HCT116 (cell line): ENCODE results near the gene NPB.

Source experiments
- JUND ChIP-seq: IDR thresholded peaks from 2 replicates; pipeline ENCODE4 v1.6.1; 2012
- POLR2A ChIP-seq: IDR thresholded peaks from 2 replicates; pipeline ENCODE4 v1.7.0; 2011; ENCODE audit warnings: borderline replicate concordance; ENCODE audit not compliant: insufficient read depth, insufficient read length; ENCODE audit errors: extremely low read depth
- POLR2AphosphoS5 ChIP-seq: IDR thresholded peaks from 2 replicates; pipeline ENCODE4 v1.6.1; 2011; ENCODE audit warnings: mild to moderate bottlenecking, low read depth, low read length, moderate library complexity
- SIN3A ChIP-seq: IDR thresholded peaks from 2 replicates; pipeline ENCODE4 v1.6.1; 2012; ENCODE audit warnings: low read depth
- SRF ChIP-seq: IDR thresholded peaks from 2 replicates; pipeline ENCODE4 v1.6.1; 2012; ENCODE audit warnings: low read depth
- TF ChIP-seq, protein P1 (sequence below), 3 experiments: fragments of 200-600 bp in 1 of 3; sonication (generic) in 1 of 3; IDR thresholded peaks in 2 of 3; conservative IDR thresholded peaks in 1 of 3; 2 replicates each; pipeline ENCODE4 v1.5.1; 2012 to 2017; ENCODE audit warnings: low read depth in 2 of 3, low read length in 2 of 3, antibody characterized with exemption in 1 of 3, borderline replicate concordance in 1 of 3, control low read depth in 1 of 3, mild to moderate bottlenecking in 1 of 3, mixed read lengths in 1 of 3, mixed run types in 1 of 3, moderate library complexity in 1 of 3; ENCODE audit not compliant: insufficient read depth in 1 of 3
- TF ChIP-seq, protein P2 (sequence below): IDR thresholded peaks from 2 replicates; pipeline ENCODE4 v1.6.1; 2012
- TF ChIP-seq, protein P3 (sequence below): IDR thresholded peaks from 2 replicates; pipeline ENCODE4 v1.6.1; 2011; ENCODE audit warnings: mild to moderate bottlenecking, low read length, moderate library complexity; ENCODE audit not compliant: insufficient replicate concordance; ENCODE audit errors: extremely low read depth
- TF ChIP-seq, protein P4 (sequence below): IDR thresholded peaks from 2 replicates; pipeline ENCODE4 v1.6.1; 2012

DNA sequence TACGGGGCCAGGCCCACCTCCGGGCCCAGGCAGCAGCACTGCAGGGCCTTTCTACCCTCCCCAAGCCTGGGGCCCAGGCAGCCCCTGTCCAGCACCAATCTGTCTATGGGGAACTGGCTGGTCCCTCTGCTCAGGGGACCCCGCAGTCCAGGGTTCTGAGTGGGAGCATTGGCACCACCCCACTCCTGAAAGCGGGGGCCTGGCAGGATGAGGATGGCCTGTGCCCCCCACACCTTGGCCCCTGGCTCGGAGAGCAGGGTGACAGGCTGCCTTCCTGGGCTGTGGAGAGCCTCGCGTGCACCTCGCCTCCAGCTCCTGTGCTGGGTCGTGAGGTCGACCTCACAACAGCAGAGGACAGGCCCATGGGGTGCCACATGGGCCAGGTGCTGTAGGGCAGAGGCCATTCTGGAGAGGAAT, 1.4 kb downstream of the NPB start:
- TF ChIP-seq POLR2A (no peak), POLR2AphosphoS5 (no peak), JUND (no peak), SIN3A (no peak), SRF (no peak)
- TF ChIP-seq, protein P1, sequence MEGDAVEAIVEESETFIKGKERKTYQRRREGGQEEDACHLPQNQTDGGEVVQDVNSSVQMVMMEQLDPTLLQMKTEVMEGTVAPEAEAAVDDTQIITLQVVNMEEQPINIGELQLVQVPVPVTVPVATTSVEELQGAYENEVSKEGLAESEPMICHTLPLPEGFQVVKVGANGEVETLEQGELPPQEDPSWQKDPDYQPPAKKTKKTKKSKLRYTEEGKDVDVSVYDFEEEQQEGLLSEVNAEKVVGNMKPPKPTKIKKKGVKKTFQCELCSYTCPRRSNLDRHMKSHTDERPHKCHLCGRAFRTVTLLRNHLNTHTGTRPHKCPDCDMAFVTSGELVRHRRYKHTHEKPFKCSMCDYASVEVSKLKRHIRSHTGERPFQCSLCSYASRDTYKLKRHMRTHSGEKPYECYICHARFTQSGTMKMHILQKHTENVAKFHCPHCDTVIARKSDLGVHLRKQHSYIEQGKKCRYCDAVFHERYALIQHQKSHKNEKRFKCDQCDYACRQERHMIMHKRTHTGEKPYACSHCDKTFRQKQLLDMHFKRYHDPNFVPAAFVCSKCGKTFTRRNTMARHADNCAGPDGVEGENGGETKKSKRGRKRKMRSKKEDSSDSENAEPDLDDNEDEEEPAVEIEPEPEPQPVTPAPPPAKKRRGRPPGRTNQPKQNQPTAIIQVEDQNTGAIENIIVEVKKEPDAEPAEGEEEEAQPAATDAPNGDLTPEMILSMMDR (IDR thresholded peaks at IDR 0.05 in 2 of 3, conservative IDR thresholded peaks at IDR 0.05 in 1 of 3; ENCODE audit: borderline replicate concordance in 1 of 3, insufficient read depth in 1 of 3, low read depth in 2 of 3, low read length in 2 of 3), result no peak
- TF ChIP-seq, protein P2, sequence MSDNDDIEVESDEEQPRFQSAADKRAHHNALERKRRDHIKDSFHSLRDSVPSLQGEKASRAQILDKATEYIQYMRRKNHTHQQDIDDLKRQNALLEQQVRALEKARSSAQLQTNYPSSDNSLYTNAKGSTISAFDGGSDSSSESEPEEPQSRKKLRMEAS, result no peak
- TF ChIP-seq, protein P3, sequence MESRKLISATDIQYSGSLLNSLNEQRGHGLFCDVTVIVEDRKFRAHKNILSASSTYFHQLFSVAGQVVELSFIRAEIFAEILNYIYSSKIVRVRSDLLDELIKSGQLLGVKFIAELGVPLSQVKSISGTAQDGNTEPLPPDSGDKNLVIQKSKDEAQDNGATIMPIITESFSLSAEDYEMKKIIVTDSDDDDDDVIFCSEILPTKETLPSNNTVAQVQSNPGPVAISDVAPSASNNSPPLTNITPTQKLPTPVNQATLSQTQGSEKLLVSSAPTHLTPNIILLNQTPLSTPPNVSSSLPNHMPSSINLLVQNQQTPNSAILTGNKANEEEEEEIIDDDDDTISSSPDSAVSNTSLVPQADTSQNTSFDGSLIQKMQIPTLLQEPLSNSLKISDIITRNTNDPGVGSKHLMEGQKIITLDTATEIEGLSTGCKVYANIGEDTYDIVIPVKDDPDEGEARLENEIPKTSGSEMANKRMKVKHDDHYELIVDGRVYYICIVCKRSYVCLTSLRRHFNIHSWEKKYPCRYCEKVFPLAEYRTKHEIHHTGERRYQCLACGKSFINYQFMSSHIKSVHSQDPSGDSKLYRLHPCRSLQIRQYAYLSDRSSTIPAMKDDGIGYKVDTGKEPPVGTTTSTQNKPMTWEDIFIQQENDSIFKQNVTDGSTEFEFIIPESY, result no peak
- TF ChIP-seq, protein P4, sequence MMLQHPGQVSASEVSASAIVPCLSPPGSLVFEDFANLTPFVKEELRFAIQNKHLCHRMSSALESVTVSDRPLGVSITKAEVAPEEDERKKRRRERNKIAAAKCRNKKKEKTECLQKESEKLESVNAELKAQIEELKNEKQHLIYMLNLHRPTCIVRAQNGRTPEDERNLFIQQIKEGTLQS, result no peak
